Cerebellar cortex (tissue), 1 donor: Measurements from ENCODE around the gene APOA1.

Experiments used
- DNase-seq: peaks from one replicate; pipeline ENCODE4 v3.0.0-alpha.2; 2015; ENCODE audit warnings: low spot score

APOA1 gene

DNA sequence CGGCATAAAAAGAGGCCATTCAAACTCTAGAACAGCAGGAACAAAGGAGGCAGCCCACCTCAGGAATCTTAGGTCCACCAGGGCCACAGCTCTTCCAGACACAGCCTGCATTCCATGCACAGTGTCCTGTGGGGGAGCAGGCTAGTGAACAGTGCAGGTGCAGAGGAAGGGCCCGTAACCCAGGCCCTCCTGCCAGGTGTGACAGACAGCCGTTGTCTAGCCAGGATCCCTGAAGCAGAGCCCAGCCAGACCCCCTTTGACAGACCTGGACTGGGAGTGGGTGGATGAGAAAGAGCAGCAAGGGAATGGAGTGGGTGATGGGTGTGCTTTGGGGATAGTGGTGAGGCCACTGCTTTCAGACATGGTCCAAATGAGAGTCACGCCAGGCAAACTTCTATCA is 48.4 kb downstream of the APOA1 start:
- no peak for DNase-seq

DNA sequence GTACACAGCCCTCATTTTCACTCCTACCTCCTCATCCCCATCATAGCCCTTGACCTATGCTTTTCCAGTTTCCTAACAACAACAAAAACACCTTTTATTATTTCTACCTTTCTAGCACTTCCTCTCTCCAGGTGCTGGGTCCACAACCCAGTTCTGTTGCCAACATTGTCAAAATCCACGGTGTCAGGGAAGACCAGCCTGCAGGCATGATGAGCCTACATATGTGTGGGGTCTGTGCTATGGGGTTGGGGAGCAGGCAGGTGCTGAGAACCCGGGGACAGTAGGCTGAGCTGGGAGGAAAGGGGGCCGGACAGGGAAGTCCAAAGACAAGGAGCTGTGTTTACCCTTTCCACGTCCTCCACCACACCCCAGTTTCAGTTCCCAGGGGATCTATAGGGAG is 48.9 kb downstream of the APOA1 start:
- DNase-seq = no peak

DNA sequence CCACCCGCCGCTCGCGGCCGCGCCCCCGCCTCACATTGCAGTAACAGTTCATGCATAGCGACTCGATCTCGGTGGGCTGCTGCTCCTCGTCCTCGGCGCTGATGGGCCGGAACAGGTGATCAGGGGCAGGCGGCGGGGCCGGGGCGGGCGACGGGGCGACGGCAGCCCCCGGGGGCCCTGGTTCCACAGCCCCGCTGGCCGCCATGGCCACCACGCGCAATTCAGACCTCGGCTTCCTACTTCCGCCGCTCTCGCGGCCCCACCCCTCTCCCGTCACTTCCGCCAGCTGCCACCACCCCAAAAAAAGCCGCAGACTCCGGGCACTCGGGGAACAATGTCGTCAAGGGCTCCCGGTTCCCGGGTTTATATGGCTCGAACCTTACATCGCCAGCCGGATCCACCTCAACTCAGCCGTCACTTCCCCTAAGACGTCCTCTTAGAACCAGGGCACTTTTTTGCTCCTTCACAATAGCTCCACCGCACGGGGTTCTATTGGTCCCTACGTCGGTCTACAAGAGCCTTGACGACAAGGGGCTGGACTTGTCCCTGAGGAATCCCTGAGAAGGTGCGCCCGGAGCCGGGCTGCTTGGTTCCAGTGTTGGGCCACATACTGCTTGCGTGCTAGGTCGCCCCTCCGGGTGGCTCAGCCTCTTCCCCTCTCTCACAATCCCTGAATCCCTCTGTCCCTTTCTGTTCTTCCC is 49.5 kb downstream of the APOA1 start, which contains the start of gene ZPR1:
Gene ZPR1, minus strand, starts transcription at position 238 of the 701 bp plus-strand sequence. Its CDS starts 33 bp downstream, at position 205.
- peak; percentile 85 for DNase-seq

DNA sequence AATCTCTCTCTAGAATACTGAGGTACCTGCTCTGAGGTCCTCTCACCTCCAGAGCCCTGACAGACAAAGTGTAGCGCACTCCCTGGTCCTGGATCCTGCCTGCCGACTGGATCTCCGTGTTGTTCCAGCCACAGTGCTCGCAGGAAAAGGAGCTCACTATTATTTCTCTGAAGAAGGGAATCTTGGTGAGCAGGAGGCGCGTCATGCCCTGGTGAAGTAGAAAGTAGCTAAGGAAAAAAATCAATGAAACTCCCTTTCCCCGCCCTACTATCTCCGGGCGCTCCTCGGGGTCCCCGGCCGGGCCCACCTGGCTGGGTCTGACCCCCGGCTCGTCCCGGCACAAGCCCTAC is 50.0 kb downstream of the APOA1 start:
- no peak for DNase-seq

DNA sequence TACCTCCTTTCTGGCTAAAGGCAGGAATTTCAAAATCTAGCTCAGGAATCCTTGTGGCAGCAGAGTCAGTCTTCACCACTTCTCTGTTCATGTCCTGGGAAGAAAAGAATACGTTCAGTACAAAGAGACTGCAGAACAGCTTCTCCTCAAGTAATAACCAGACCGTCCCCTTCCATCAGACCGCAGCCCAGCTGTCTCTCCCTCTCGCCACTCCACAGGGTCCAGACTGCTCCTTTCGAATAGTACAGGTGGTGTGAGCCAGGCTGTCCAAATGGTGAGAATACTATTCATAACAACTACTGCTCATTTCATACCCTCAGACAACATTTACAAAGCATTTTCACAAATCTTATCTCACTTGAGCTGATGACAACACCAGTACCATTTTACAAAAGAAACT is 50.5 kb downstream of the APOA1 start:
- no peak for DNase-seq

DNA sequence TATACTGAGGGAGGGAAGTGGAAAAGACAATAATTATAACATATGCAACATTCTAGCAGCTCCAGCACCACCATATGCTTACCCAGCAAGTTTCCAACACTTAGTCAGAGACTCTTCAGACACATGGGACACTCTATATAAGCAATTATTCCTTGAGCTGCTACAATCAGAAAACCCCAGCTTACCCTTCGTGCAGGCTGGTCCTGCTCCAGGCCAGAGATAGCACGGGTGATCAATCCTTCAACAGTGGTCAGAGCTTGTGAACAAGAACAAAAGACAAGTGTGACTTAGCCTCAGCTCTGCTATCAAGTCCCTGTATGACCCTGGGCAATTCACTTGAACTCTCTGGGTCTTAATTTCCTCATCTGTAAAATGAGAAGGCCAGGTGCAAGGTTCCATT is 51.1 kb downstream of the APOA1 start:
- no peak for DNase-seq
